HG03280 (cell line): Measurements from ENCODE around the gene WASF2.

Experiments
- ATAC-seq: cut with Tn5 transposase; IDR thresholded peaks from one replicate; pipeline ENCODE4 v1.9.1; 2021; ENCODE audit warnings: mild to moderate bottlenecking, moderate library complexity; ENCODE audit not compliant: unreplicated experiment

The WASF2 gene

DNA sequence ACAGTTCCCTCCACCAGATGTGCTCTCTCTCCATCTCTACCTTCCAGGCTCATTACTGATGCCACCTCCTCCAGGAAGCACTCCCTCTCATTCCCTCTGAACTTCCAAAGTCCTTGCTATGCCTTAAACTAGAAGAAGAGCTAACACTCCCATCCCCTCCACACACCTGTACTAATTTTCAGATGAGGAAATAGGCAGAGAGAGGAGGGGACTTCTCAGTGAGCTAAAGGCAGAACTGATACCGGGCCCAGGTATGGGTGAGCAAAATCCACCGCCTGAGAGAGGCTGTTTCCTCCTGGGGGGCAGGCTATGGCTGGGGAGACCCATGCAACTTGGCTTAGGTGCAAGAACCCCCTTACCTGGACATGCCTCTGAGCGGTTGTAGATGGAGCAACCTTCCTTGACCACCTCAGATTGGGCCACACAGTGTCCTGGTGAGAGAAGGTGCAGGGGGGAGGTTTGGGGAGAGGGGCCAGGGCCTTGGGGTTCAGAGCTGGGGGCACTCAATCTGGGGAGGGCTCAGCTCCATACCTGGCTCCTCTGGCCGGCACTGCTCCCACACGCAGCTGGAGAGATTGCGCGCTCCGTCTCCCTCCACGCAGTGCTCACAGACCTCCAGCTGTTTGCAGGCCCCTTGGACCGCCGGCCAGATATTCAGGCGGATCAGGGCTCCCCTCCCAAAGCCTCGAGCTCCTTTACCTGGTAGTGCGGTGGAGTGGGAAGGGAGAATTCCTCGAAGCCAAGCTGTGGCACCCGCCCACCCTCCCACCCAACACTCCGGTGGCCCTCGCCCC, 107.8 kb downstream of the WASF2 start:
- no peak for ATAC-seq

DNA sequence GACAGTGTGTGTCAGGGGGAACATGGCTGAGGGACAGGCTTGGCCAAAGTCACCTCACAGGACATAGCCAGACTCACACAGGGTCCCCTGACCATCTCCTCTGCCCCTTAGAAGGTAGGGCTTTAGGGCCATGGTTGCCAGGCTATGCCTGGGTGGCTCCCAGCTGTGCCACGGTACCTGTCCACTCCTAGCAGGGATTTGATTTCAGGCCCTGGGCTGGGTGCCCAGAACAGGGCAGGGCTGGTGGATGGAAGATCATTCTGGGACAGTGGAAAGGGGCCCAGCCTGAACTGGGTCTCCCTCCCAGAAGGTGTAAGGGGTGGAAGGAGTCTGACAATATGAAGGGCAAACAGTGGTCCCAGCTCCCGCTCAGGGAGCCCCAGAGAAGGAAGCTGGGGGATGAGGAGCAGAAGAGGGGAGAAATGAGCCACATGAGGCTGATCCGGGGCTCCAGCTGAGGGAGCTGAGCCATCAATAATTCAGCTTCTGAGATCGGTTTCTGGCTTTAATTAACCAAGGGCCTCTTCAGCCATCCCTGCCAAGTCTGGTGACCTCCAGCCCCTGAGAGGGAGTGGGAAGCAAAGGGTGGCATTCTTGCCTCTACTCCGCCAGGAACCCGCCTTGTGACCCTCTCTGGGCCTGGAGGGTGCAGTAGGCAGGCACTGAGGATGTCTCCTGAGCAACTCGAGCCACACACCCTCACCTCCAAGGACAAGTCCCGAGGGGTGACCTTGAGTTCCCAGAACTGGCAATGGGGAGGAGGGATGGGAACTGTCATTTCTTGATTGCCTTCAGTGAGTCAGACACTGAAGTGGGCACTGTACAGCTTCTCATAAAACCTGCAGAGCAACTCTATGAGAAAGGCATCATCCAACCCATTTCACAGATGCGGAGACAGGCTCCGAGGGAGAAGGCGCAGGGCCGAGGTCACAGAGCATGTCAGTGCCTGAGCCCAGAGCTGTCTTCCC, 108.9 kb downstream of the WASF2 start:
- no peak for ATAC-seq

DNA sequence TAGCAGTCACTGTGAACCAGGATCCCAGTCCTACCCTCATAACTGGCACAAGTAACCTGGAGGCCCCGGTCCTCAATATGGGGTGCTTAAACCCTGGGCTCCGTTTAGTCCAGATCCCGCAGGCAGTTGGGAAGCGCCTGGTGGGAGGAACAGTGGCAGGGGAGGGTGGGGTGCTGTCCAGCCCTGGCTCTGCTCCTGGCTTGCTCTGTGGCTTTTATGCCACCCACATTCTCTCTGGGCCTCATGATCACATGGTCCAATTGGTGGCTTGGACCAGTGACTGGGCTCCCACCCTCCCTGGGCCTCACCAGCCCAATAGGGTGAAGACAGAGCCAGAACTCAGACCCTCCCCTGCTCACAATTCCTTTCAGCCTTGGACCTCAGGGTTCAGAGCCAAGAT, 109.7 kb downstream of the WASF2 start:
- ATAC-seq = no peak

DNA sequence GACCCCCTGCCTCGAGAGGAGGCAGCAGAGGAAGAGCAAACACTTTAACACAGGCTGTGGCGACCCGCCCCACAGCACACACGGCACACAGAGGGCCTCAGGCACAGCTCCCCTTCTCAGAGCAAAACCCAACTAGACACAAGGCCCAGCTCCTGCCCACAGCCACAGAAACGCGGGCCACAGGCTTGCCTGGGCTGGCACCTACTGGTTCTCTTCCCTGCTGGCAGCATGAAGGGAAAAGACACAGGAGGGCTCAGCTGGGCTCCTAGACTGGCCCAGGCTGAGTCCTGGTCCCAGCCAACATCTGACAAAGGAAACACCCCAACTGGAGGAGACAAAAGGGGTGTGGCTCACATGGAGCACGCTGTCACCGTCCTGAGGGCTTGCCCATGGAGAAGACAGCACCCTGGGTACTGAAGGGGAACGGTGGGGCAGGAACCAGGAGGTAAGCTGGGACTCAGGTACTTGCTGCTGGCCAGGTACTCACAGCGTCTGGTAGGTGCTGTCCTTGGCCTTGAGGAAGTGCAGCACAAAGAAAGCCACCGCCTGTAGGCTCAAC, 110.3 kb downstream of the WASF2 start:
- ATAC-seq = no peak

DNA sequence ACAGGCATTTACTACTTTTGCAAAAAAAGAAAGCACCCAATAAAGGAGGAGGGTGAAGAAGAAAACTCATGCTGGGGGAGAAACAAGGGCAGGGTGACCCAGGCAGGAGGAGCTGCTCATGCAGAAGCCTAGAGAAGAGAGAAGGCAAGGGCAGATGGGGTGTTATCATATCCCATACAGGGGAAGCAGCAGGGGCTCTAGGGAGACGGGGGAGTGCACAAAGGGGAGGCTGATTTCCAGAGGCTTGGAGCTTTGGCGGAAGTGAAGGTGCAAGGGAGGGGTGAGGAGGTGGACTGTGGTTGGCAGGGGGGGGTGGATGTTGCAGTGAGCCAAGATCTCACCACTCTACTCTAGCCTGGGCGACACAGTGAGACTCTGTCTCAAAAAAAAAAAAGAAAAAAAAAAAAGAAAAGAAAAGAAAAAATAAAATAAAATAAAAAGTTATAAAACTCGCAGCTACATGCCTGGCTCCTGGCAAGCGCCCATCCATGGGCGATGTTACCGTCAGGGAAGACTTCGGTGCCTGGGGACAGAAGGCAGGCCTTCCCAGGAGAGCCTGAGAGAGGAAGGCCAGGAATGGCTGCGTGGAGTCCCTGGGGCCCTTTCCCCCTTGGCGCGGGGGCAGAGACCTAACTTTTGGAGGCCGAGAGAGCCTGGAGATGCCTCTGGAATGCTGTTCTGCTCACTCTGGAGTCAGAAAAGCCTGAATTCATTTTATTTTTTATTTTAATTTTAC, 112.0 kb downstream of the WASF2 start:
- ATAC-seq = no peak

DNA sequence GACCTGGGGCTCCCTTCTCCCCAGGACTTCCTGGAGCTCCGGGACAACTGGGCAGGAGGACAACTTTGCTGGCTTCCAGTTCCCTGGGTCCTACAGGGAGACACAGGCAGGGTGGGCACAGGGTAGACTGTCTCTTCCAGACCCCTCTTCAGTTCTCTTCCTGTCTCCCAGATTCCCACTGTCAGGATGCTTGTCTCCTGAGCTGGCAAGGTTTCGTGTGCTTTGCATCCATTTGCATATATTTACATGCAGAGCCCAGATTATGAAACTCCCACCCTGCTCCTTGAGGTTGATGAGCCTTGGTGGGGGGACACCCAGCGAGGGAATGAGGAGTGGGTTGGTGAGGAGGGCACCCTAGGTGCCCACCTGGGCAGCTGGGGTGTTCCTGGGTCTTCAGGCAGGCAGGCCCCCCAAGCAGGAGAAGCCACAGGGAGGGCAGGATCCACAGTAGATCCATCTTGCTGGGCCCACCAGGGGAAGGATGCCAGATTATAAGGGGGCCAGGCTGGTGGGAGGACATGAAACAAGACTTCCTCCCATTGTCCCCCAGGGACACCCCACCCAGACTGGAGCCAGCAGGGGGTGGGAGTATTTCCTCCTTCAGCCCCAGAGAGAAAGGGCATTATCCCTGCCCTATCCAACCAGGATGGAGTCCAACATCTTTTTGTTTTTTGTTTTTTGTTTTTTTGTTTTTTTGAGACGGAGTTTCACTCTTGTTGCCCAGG, 115.4 kb downstream of the WASF2 start, which contains the start of gene FCN3:
FCN3 (minus strand) TSS at position 463 of the 725 bp plus-strand sequence; CDS start at position 457, 6 bp downstream.
- no peak for ATAC-seq

DNA sequence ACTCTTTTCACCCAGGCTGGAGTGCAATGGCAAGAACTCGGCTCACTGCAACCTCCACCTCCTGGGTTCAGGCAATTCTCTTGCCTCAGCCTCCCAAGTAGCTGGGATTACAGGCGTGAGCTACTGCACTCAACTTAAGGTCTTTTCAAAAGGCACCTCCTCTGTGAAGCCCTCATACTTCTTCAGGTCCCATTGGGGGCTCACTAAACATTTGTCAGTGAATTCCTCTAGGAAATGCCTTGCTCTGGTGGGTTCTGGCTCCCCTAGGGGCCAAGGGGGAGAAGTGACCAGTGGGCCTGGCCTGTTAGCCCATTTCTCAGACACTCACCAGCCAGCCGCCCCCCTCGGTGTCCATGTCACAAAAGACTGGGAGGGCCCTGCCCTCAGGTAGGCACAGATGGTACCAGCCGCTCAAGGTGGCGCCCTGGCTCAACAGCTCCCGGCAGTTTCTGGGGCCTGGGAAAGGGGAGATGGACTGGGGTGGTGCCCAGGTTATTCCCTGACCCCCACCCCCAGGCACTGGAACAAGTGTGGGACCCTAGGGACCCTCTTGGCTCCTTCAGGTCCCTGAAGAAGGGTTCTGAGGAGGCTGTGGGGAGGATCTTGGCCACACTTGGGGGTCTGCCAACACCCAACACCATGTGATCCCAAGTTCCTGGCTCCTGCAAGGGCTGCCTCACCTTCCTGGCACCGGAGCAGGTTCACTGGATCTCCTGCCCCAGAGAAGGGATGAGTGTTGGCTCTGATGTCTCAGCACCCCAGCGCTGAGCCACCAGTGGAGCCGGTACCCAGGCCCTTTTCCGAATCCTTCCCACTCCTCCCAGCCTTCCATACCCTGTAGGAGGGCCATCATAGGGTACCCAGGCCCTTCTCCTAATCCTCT, 116.9 kb downstream of the WASF2 start:
- ATAC-seq = no peak

DNA sequence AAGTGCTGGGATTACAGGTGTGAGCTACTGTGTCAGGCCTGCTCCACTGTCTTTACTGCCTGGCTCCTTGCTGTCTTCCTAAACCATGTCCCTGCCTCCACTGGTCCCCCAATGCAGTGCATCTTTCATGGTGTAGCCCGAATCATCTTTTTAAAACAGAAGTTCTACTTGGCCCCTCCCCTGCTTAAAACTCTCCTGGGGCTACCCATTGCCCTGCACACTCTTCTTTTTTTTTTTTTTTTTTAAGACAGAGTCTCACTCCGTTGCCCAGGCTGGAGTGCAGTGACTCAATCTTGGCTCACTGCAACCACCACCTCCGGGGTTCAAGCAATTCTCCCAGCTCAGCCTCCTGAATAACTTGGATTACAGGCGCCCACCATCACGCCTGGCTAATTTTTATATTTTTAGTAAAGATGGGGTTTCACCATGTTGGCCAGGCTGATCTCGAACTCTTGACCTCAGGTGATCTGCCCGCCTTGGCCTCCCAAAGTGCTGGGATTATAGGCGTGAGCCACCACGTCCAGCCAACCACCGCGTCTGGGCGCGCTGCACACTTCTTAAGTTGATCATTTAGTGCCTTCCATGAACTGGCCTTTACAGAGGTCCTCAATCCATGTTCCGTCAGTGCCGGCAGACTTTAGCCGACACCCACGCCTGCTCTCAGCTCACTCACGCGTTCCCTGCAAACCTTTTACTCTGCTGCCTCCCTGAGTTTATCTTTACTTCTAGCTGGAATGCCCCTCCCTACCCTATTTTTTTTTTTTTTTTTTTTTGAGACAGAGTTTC, 117.8 kb downstream of the WASF2 start:
- no peak for ATAC-seq

DNA sequence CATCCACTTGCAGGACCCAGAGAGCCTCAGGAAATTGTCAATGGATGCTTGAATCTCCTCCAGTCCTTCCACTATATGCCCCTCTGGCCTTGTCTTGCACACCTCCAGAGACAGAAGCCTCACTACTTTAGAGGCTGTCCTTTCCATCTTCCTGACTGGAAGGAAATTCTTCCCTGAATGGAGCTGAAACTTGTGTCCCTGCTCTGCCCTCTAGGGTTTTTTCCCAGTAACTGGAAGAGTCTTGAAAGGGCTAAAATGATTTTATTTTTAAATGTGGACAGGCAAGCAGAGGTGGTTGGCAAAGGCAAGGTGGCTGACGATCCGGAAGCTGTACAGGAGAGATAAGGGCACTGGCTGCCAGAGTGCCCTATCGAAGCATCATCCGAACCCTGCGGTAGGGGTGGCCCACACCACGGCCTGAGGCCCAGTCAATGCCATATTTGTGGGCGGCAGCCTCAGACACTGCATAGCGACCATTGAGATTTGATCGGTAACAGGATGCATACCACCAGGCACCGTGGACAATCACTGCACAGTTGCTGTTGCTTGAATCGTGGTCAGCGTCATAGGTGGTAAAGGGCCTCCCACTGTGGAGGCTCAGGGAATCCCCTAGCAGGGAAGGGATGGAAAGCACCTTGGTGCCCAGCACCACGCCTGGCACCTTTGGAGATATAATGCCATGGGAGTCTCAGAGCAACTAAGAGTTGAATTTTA, 120.9 kb downstream of the WASF2 start:
- no peak for ATAC-seq

DNA sequence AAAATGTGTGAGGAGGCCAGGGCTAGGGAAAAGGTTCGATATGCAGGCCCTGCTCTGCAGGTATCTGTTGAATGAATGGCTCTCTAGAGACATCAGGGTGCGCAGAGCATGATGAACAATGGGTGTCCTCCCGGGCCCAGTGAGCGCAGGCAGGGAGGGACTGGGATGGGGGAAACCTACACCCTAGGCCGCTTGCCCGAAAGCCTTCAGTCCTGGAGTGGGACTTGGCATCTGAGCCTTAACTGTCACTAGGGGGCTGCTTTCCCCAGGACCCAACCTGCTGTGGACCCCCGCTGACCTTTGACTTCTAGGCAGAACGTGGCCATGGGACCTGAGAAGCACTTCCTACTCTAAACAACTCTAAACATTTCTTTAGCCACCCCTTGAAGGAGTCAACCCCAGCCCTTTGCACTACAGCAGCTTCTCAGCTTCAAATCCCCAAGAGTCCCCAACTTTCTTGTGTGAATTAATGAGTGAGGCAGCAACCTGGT, 122.8 kb downstream of the WASF2 start:
- no peak for ATAC-seq

DNA sequence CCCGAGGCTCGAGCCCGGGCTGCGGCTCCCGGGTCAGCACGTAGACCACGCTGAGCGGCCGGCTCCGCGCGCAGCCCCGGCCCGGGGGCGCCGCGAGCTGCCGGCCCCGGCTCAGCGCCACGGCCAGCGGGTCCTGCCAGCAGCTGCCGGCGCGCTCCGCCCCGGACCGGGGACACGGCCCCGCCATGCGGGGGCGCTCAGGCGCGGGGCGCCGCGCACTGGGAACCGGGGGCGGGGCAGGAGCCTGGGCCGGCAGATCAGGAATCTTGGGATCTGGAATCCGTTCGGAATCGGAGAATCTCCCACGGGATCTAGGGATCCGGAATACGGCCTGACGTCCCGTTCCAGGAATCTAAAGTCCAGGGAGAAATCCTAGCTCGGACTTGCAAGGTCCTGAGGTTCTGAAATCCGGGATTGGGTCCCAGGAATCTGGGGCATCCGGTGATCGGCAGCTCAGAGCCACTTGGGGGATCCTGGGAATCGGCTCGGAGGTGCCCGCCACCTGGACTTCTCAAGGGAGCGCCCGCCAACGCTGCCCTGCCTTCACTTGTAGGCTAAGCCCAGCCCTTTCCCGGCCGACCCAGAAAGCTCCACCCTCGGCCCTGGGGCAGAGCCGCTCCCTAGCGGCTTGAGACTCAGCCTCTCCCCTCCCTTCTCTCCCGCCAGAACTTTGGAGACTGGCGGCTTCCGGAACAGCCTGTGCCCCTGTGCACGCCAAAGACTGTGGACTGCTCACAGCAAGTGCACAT, 123.4 kb downstream of the WASF2 start, which contains the start of gene MAP3K6:
MAP3K6 (minus strand) TSS at position 551 of the 749 bp plus-strand sequence; CDS start at position 187, 364 bp downstream.
- ATAC-seq = no peak

DNA sequence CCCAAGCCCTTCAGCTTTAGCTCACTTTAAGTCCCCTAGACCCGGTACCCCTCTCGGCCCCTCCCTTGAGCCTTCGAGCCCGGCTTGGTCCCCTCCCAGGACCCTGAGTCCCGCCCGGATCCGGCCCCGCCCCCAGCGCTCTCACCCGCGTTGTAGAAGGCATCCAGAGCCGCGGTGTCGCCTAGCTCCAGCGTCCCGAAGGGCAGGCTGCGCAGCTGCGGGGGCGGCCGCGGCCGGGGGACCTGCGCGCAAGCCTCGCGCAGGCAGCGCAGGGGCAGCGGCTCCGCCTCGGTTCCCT, 123.9 kb downstream of the WASF2 start:
- no peak for ATAC-seq

DNA sequence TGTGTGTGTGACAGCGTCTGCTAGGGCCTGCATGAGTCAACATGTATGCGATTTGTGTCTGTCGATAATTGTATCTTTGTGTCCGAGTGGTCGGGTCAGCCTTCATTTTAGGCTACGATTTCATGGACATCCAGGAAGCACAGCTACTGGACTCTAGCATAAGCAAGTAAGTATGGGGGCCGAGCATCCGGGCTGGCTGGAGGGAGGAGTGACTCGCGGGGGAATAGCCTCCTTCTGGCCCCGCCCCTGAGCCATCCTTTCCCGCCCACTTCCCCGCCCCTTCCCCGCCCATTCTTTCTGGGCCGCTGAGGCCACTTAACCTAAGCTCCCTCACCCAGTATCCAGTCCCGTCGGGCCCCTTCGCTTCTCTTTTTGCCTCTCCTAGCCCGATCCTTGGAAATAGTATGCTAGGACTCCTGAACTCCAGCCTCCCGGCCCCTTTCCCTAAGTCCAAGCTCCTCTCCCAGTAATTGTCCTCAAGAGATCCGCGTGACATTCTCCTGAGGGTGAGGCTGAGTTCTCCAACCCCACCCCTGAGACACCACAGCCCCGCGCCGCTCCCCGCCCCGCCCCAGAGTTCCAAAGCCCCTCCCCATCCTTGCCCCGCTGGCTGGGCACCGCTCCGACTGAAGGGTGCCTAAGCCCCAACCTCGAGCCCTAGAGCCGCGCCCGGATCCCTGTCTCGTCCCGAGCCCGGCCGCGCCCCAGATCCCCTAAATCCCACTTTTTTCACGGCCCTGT, 124.4 kb downstream of the WASF2 start:
- ATAC-seq = no peak

DNA sequence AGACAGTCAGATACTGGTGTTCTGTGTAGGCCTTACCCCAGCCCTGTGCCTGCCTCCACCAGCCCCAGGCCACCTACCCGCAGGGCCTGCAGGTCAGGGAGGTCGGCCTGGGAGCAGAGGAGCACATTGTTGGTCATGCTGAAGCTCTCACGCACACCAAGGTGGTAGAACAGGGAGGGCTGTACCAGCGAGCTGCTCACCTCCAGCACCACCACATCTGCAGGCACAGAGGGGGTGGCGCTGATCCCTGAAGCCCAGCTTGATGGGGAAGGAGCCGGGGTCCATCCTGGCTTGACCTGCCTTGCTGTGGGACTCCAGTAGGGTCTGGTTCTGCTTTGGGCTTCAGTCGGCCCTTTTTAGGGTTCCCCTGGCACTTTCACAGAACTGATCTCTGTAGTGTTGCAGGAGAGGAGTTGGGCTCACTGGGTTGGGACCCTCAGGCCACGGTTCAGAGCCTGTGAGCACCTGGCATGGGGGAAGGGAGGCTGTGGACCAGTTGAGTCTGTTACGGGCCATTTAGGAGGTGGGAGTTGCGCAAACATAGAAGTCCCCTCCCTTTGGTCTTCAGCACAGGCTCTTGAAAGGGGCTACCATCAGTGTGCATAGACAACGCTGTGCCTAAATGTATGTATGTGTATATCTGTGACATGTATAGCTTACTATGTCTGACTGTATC, 125.1 kb downstream of the WASF2 start:
- no peak for ATAC-seq
